Measurements from ENCODE around the gene SETD3.

Gene SETD3

DNA sequence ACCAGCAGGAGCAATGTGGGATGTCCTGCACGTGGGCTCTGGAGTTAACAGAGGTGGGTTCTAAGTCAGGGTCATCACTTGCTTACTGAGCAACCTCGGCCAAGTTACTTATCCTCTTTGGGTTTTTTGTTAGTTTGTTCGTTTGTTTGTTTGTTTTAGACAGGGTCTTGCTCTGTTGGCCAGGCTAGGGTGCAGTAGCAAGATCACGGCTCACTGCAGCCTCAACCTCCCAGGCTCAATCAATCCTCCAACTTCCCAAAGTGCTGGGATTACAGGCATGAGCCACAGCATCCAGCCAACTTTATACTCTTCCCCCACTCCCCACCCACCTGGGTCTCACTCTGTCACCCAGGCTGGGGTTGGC is 78.4 kb downstream of the SETD3 start:
- no peak overlapping the region for H3K9ac ChIP-seq (ENCODE audit: insufficient read length, low read depth)
- H3K27me3 ChIP-seq (ENCODE audit: insufficient read depth, insufficient read length), result no peaks in the 10 kb centered on the region

DNA sequence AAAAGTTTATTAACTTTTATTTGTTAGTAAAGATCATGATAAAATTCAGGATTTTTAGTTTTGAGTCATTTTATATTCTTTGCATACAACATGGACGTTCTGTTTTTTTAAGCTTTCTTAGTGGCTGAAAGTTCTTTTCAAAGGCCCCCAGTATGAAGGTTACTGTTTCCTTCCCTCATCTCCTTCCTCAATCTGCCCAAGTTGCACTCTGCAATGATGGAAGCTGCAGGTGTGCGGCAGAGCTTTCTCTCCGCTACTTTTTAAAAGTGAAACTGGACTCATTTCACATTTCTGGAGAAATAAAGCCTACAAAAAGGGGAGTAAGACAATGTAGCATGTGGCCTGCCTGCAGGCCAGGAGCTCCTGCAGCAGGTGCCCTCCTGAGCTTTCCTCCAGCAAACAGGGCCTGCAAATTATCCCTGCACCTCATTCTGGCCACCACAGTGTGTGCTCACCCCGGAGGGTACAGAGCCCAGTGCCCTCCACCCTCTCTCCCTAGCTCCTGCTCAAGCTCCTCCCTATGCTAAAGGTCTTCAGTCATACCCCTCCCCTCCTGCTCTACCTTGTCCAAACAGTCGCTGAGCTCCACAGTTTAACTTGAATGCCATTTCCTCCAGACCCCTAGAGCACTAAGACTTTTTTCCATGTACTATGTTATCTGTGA is 78.9 kb downstream of the SETD3 start:
- TF ChIP-seq YY1 (IDR thresholded peaks at IDR 0.05; ENCODE audit: insufficient read depth, insufficient read length) (no peak), ZNF274 (IDR thresholded peaks at IDR 0.05; ENCODE audit: low read depth, low read length) (no peak), SUZ12 (IDR thresholded peaks at IDR 0.05; ENCODE audit: extremely low read depth, insufficient read depth, insufficient read length) (no peak)
- Histone ChIP-seq H3K9ac (ENCODE audit: insufficient read length, low read depth) (no peak overlapping the region), H3K4me3 (ENCODE audit: insufficient read length, low read depth) (no peak overlapping the region), H3K9me3 (ENCODE audit: insufficient read depth, low read length) (no peaks in the 10 kb centered on the region; the same call in 1 of the 2 replicates), H3K4me1 (ENCODE audit: insufficient read depth, insufficient read length) (no peaks in the 10 kb centered on the region), H3K27me3 (ENCODE audit: insufficient read depth, insufficient read length) (no peaks in the 10 kb centered on the region), H3K36me3 (ENCODE audit: insufficient read depth, insufficient read length, low read length) (peaks cover 58% of the 10 kb centered on the region)
- no peak for DNase-seq (ENCODE audit: low read depth, low spot score)

More for the DNA sequence above, 78.4 kb downstream of the SETD3 start:
- Histone ChIP-seq H3K9me3 (ENCODE audit: insufficient read depth, low read length) (no peaks in the 10 kb centered on the region; the same call in 1 of the 2 replicates), H3K36me3 (ENCODE audit: insufficient read depth, insufficient read length, low read length) (peaks cover 54% of the 10 kb centered on the region), H3K4me3 (ENCODE audit: insufficient read length, low read depth) (no peak overlapping the region), H3K4me1 (ENCODE audit: insufficient read depth, insufficient read length) (no peaks in the 10 kb centered on the region)
- TF ChIP-seq SUZ12 (IDR thresholded peaks at IDR 0.05; ENCODE audit: extremely low read depth, insufficient read depth, insufficient read length), result no peak
- DNase-seq (ENCODE audit: low read depth, low spot score), result no peak

DNA sequence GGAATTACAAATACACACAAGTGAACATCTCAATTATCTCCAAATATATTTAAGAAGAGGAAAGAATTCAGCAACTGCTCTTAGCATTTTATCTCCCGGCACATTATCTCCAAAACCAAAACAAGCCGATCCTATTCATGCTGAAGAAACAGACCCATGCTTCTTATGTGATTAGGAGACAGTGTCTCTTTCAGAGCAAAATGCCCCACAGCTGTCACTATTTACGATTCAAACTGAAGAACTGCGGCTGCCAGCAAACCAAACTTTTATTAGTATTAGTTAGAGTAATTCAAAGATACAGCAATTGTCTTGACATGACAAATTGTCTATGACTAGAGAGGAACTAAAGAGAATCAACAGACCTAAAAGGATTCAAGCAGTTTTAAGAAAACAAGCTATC is 79.4 kb downstream of the SETD3 start:
- no peak for TF ChIP-seq YY1 (IDR thresholded peaks at IDR 0.05; ENCODE audit: insufficient read depth, insufficient read length)
- no peak for TF ChIP-seq ZNF274 (IDR thresholded peaks at IDR 0.05; ENCODE audit: low read depth, low read length)
- no peak for TF ChIP-seq SUZ12 (IDR thresholded peaks at IDR 0.05; ENCODE audit: extremely low read depth, insufficient read depth, insufficient read length)
- Histone ChIP-seq H3K4me1 (ENCODE audit: insufficient read depth, insufficient read length) (no peaks in the 10 kb centered on the region), H3K36me3 (ENCODE audit: insufficient read depth, insufficient read length, low read length) (peaks cover 54% of the 10 kb centered on the region), H3K27me3 (ENCODE audit: insufficient read depth, insufficient read length) (no peaks in the 10 kb centered on the region), H3K4me3 (ENCODE audit: insufficient read length, low read depth) (no peak overlapping the region), H3K9me3 (ENCODE audit: insufficient read depth, low read length) (no peaks in the 10 kb centered on the region; the same call in 1 of the 2 replicates), H3K9ac (ENCODE audit: insufficient read length, low read depth) (no peak overlapping the region)
- DNase-seq (ENCODE audit: low read depth, low spot score), result no peak

DNA sequence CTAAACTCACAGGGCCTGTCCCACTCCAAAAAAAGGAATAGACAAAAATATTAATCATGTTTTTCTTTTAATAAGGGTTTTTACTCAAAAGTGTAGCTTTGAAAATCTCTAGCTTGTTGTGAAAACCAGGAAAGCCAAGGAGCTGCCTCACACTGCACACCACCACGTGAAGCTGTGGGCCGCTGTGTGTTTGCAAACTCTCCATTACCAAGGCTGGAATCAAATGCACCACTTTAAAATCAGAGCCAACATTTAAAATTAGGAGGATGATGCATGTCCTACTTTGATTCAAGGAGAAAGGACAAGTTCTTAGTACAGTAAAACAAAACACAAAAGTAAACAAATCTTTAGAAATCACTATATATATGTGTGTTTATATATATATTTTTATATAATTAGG is 83.0 kb downstream of the SETD3 start:
- no peak for DNase-seq (ENCODE audit: low read depth, low spot score)
- no peak overlapping the region for H3K9ac ChIP-seq (ENCODE audit: insufficient read length, low read depth)
- H3K27me3 ChIP-seq (ENCODE audit: insufficient read depth, insufficient read length), result no peaks in the 10 kb centered on the region
- no peaks in the 10 kb centered on the region; the same call in 1 of the 2 replicates for H3K9me3 ChIP-seq (ENCODE audit: insufficient read depth, low read length)
- TF ChIP-seq YY1 (IDR thresholded peaks at IDR 0.05; ENCODE audit: insufficient read depth, insufficient read length) (no peak), ZNF274 (IDR thresholded peaks at IDR 0.05; ENCODE audit: low read depth, low read length) (no peak), SUZ12 (IDR thresholded peaks at IDR 0.05; ENCODE audit: extremely low read depth, insufficient read depth, insufficient read length) (no peak)
- H3K4me1 ChIP-seq (ENCODE audit: insufficient read depth, insufficient read length), result peaks cover 6% of the 10 kb centered on the region
- no peak overlapping the region for H3K4me3 ChIP-seq (ENCODE audit: insufficient read length, low read depth)
- peaks cover 45% of the 10 kb centered on the region for H3K36me3 ChIP-seq (ENCODE audit: insufficient read depth, insufficient read length, low read length)

DNA sequence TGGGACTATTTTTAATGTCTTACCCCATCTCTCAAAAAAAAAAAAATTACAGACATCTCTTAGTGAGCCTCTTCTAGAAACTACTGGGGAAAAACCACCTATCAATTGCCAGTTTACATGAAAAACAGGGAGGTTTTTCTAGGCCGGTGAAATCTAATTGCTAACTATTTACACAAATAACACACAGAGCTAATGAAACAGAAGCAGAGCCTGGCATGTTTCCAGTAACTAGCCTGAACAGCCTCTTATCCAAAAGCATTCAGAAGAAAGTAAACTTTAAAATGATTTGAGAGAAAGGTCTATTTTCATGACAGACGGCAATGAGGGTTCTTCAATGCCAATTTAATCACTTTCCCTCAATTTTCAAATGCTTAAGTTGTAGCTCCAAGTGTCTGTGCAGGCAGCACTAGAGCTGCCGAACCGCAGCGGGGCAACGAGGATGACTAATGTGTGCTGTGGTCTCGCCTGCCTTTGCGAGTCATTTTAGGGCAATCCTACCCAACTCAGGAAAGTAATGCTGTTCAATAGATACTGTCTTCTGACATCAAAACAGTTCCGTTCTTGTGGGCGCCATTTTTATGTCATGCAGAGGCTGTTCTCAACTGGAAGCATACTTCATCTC is 84.6 kb downstream of the SETD3 start:
- no peak for DNase-seq (ENCODE audit: low read depth, low spot score)
- peaks cover 42% of the 10 kb centered on the region for H3K36me3 ChIP-seq (ENCODE audit: insufficient read depth, insufficient read length, low read length)
- no peaks in the 10 kb centered on the region; the same call in 1 of the 2 replicates for H3K9me3 ChIP-seq (ENCODE audit: insufficient read depth, low read length)
- no peak overlapping the region for H3K4me3 ChIP-seq (ENCODE audit: insufficient read length, low read depth)
- no peak overlapping the region for H3K9ac ChIP-seq (ENCODE audit: insufficient read length, low read depth)
- no peaks in the 10 kb centered on the region for H3K27me3 ChIP-seq (ENCODE audit: insufficient read depth, insufficient read length)
- H3K4me1 ChIP-seq (ENCODE audit: insufficient read depth, insufficient read length), result peaks cover 6% of the 10 kb centered on the region
- TF ChIP-seq SUZ12 (IDR thresholded peaks at IDR 0.05; ENCODE audit: extremely low read depth, insufficient read depth, insufficient read length), result no peak
- no peak for TF ChIP-seq YY1 (IDR thresholded peaks at IDR 0.05; ENCODE audit: insufficient read depth, insufficient read length)
- TF ChIP-seq ZNF274 (IDR thresholded peaks at IDR 0.05; ENCODE audit: low read depth, low read length), result no peak

DNA sequence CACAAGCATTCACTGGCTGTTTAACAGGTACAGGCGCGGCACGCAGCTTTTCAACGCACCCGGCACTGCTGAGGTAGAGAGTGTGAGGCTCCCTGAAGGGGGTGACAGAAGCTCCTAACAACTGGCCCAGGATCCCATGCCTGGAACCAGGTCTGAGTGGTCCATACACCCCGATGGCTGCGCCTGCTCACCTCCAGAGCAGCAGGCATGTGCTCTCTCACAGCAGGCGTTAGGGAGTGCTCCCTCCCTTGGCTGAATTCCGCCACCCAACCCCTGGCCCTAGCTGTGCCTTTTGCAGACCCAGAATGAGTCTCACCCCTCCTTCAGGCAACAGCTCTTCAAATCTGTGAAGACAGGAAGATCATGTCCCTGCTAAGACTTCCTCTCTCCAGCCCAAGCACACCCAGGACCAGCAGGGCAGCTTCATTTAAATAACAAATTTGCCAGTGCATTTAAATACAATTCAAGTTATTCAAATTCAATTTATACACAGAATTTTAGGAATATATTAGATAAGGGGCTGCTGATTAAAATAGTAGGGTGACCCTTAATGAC is 86.0 kb downstream of the SETD3 start:
- H3K4me3 ChIP-seq (ENCODE audit: insufficient read length, low read depth), result no peak overlapping the region
- peaks cover 35% of the 10 kb centered on the region for H3K36me3 ChIP-seq (ENCODE audit: insufficient read depth, insufficient read length, low read length)
- TF ChIP-seq ZNF274 (IDR thresholded peaks at IDR 0.05; ENCODE audit: low read depth, low read length) (no peak), YY1 (IDR thresholded peaks at IDR 0.05; ENCODE audit: insufficient read depth, insufficient read length) (no peak), SUZ12 (IDR thresholded peaks at IDR 0.05; ENCODE audit: extremely low read depth, insufficient read depth, insufficient read length) (no peak)
- H3K9ac ChIP-seq (ENCODE audit: insufficient read length, low read depth), result no peak overlapping the region
- no peaks in the 10 kb centered on the region; the same call in 1 of the 2 replicates for H3K9me3 ChIP-seq (ENCODE audit: insufficient read depth, low read length)
- no peaks in the 10 kb centered on the region for H3K27me3 ChIP-seq (ENCODE audit: insufficient read depth, insufficient read length)
- no peak for DNase-seq (ENCODE audit: low read depth, low spot score)
- peaks cover 6% of the 10 kb centered on the region for H3K4me1 ChIP-seq (ENCODE audit: insufficient read depth, insufficient read length)

DNA sequence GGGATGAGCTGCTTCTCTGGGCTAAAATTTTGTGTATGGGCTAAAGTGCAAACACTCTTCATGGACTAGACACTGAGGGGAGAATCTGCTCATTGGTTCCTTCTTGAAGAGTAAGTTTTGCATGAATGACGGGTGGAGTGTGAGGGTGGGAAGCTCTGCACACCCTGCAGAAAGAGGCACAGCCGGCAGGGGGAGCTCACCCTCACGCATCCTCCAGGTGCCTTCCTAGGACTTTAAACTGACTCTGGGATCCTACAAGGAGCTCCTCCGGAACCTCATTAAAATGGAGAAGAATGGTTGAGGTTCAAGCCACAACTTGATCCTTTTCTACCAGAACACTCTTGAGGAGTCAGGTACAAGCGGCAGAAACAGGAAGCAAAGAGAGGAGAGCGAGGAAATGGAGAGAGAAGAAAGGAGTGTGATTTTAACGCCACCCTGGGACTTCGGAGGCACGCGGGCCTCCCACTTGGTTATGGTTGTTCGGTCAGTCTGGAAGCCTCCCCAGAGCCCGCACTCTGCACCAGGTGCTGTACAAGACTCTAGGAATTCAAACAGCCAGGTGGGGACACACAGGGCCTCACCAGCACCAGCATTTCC is 87.5 kb downstream of the SETD3 start:
- H3K9ac ChIP-seq (ENCODE audit: insufficient read length, low read depth), result peak overlapping the region; percentile 18
- no peaks in the 10 kb centered on the region for H3K27me3 ChIP-seq (ENCODE audit: insufficient read depth, insufficient read length)
- DNase-seq (ENCODE audit: low read depth, low spot score), result no peak
- TF ChIP-seq YY1 (IDR thresholded peaks at IDR 0.05; ENCODE audit: insufficient read depth, insufficient read length) (no peak), SUZ12 (IDR thresholded peaks at IDR 0.05; ENCODE audit: extremely low read depth, insufficient read depth, insufficient read length) (no peak), ZNF274 (IDR thresholded peaks at IDR 0.05; ENCODE audit: low read depth, low read length) (no peak)
- H3K4me3 ChIP-seq (ENCODE audit: insufficient read length, low read depth), result no peak overlapping the region
- no peaks in the 10 kb centered on the region for H3K9me3 ChIP-seq (ENCODE audit: insufficient read depth, low read length)
- peaks cover 21% of the 10 kb centered on the region for H3K36me3 ChIP-seq (ENCODE audit: insufficient read depth, insufficient read length, low read length)
- H3K4me1 ChIP-seq (ENCODE audit: insufficient read depth, insufficient read length), result peaks cover 6% of the 10 kb centered on the region

All from NT2/D1 (cell line).